Liver (tissue), 9 donors: Measurements from ENCODE around the gene HNRNPC. TPM values are rescaled to one million over a fixed set of nuclear protein-coding genes. Genes with fewer than 3 reads are reported as not detected.
"Not testable (repeated sequence)": the region's sequence is repeated elsewhere in the genome, so short reads cannot be mapped to it uniquely, and the experiment has no call there.

Experiments
- DNase-seq: peaks from one replicate; pipeline ENCODE4 v3.0.0-alpha.2; 2017; ENCODE audit warnings: low spot score
- H3K27ac ChIP-seq, 2 donors: one replicate each; pipeline ENCODE4 v1.7.0; 2013; ENCODE audit warnings: inconsistent platforms in 2 of 2, low read length in 2 of 2, control low read depth in 1 of 2, low read depth in 1 of 2, mild to moderate bottlenecking in 1 of 2
- H3K27me3 ChIP-seq, 4 donors: one replicate each; pipeline versions ENCODE4 v1.6.1 to v1.7.0; 2013; ENCODE audit warnings: low read length in 3 of 4, inconsistent platforms in 1 of 4, mild to moderate bottlenecking in 1 of 4, moderate library complexity in 1 of 4; ENCODE audit not compliant: control insufficient read depth in 4 of 4, insufficient read depth in 4 of 4
- H3K36me3 ChIP-seq, 4 donors: one replicate each; pipeline versions ENCODE4 v1.6.1 to v1.7.0; 2013; ENCODE audit warnings: low read length in 3 of 4, mild to moderate bottlenecking in 3 of 4, low read depth in 1 of 4, moderate library complexity in 1 of 4; ENCODE audit not compliant: control insufficient read depth in 4 of 4, insufficient read depth in 3 of 4
- H3K4me1 ChIP-seq, 4 donors: one replicate each; pipeline versions ENCODE4 v1.6.1 to v1.7.0; 2013; ENCODE audit warnings: low read length in 3 of 4, mild to moderate bottlenecking in 3 of 4, moderate library complexity in 1 of 4; ENCODE audit not compliant: control insufficient read depth in 4 of 4, insufficient read depth in 4 of 4
- H3K4me3 ChIP-seq, 3 donors: one replicate each; pipeline versions ENCODE4 v1.6.1 to v1.7.0; 2013; ENCODE audit warnings: low read length in 3 of 3, control low read depth in 1 of 3, low read depth in 1 of 3, mild to moderate bottlenecking in 1 of 3
- H3K9ac ChIP-seq, 2 donors: one replicate each; pipeline ENCODE4 v1.7.0; 2013; ENCODE audit warnings: low read length in 2 of 2, mild to moderate bottlenecking in 2 of 2, moderate library complexity in 2 of 2, control low read depth in 1 of 2, low read depth in 1 of 2
- H3K9me3 ChIP-seq, 4 donors: one replicate each; pipeline versions ENCODE4 v1.6.1 to v1.7.0; 2013; ENCODE audit warnings: low read length in 3 of 4; ENCODE audit not compliant: control insufficient read depth in 4 of 4
- EGR1 ChIP-seq, 2 donors: IDR thresholded peaks; 2 replicates each; pipeline ENCODE4 v1.6.1; 2016 to 2018; ENCODE audit warnings: antibody characterized with exemption in 2 of 2, low read depth in 2 of 2
- FOXA1 ChIP-seq: IDR thresholded peaks from 2 replicates; pipeline ENCODE4 v1.6.1; 2016; ENCODE audit warnings: antibody characterized with exemption
- JUND ChIP-seq, 2 donors: IDR thresholded peaks; 2 replicates each; pipeline ENCODE4 v1.6.1; 2016; ENCODE audit warnings: antibody characterized with exemption in 2 of 2
- MAX ChIP-seq: IDR thresholded peaks from 2 replicates; pipeline ENCODE4 v1.6.1; 2016; ENCODE audit warnings: antibody characterized with exemption
- NR2F2 ChIP-seq: IDR thresholded peaks from 2 replicates; pipeline ENCODE4 v1.6.1; 2016; ENCODE audit warnings: antibody characterized with exemption
- RAD21 ChIP-seq, 2 donors: IDR thresholded peaks; 2 replicates each; pipeline ENCODE4 v1.6.1; 2016; ENCODE audit warnings: antibody characterized with exemption in 2 of 2, mild to moderate bottlenecking in 2 of 2
- RXRA ChIP-seq, 2 donors: IDR thresholded peaks; 2 replicates each; pipeline ENCODE4 v1.6.1; 2017 to 2018; ENCODE audit warnings: antibody characterized with exemption in 2 of 2, mild to moderate bottlenecking in 1 of 2
- SP1 ChIP-seq: IDR thresholded peaks from 2 replicates; pipeline ENCODE4 v1.6.1; 2018; ENCODE audit warnings: antibody characterized with exemption, mild to moderate bottlenecking
- TAF1 ChIP-seq: conservative IDR thresholded peaks from 2 replicates; pipeline ENCODE4 v1.6.1; 2016; ENCODE audit warnings: antibody characterized with exemption, mild to moderate bottlenecking
- YY1 ChIP-seq: IDR thresholded peaks from 2 replicates; pipeline ENCODE4 v1.6.1; 2016; ENCODE audit warnings: antibody characterized with exemption, mild to moderate bottlenecking
- WGBS: extraction: QIAGEN DNeasy Blood & Tissue Kit; methylation state at CpG from one replicate; pipeline ENCODE4 v1.1.7; 2013; 5-methylcytosine and 5-hydroxymethylcytosine counted together
- polyA plus RNA-seq, 2 donors: library from polyadenylated mRNA; stranded (reverse) in 1 of 2; unstranded in 1 of 2; fragments of 200-250 nt in 1 of 2; fragments of >200 nt in 1 of 2; fragmentation: Nextera tagmentation in 1 of 2; extraction: Ambion mirVana in 1 of 2; gene quantifications; one replicate each; pipeline versions ENCODE4 v1.2.1 to v1.2.3, GENCODE V29; 2013 to 2015
- total RNA-seq, 2 donors: library from RNA; depleted of rRNA; stranded (reverse); fragments of >200 nt; gene quantifications; one replicate each; pipeline ENCODE4 v1.2.3, GENCODE V29; 2014
- TF ChIP-seq, protein P1 (sequence below): IDR thresholded peaks from 2 replicates; pipeline ENCODE4 v1.6.1; 2016; ENCODE audit warnings: antibody characterized with exemption
- TF ChIP-seq, protein P2 (sequence below): fragments of 150-350 bp; IDR thresholded peaks from 2 replicates; pipeline ENCODE4 v1.5.1; 2017; ENCODE audit warnings: improper control_type of control experiment, low read depth, low read length; ENCODE audit not compliant: missing input control
- donor health status: healthy.
- donor health status: healthy.
- donor health status: healthy.
- donor health status: healthy.
- donor health status: healthy.

The HNRNPC gene
- total and polyA plus RNA-seq, 4 donors: 119 to 384 (median 270) TPM

DNA sequence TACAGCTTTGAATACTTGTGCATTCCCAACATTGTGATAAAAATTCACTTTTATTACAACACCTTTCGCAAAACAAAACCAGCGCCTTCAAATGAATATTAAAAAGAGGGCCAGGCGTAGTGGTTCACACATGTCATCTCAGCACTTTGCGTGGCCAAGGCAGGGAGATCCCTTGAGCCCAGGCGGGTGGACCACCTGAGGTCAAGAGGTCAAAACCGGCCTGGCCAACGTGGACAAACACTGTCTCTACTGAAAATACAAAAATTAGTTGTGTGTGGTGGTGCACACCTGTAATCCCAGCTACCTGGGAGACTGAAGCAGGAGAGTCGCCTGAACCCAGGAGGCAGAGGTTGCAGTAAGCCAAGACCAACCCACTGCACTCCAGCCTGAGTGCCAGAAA is 42.8 kb downstream of the HNRNPC start:
- Histone ChIP-seq H3K9me3 (no peaks in the 10 kb centered on the region), H3K4me1 (peaks cover 0 to 5% (median 1%) of the 10 kb centered on the region in 4 donors), H3K27me3 (no peaks in the 10 kb centered on the region), H3K36me3 (peaks cover 21 to 84% (median 72%) of the 10 kb centered on the region in 4 donors), H3K4me3 (no peak overlapping the region), H3K9ac (no peak overlapping the region), H3K27ac (no peak overlapping the region)
- DNase-seq: no peak
- TF ChIP-seq JUND (IDR thresholded peaks at IDR 0.05): no peak
- TF ChIP-seq RXRA (IDR thresholded peaks at IDR 0.05): no peak
- TF ChIP-seq EGR1 (IDR thresholded peaks at IDR 0.05; ENCODE audit: low read depth in 2 of 2): no peak
- TF ChIP-seq YY1: no peak
- TF ChIP-seq FOXA1: no peak
- no peak for TF ChIP-seq RAD21 (IDR thresholded peaks at IDR 0.05)
- TF ChIP-seq, protein P1, sequence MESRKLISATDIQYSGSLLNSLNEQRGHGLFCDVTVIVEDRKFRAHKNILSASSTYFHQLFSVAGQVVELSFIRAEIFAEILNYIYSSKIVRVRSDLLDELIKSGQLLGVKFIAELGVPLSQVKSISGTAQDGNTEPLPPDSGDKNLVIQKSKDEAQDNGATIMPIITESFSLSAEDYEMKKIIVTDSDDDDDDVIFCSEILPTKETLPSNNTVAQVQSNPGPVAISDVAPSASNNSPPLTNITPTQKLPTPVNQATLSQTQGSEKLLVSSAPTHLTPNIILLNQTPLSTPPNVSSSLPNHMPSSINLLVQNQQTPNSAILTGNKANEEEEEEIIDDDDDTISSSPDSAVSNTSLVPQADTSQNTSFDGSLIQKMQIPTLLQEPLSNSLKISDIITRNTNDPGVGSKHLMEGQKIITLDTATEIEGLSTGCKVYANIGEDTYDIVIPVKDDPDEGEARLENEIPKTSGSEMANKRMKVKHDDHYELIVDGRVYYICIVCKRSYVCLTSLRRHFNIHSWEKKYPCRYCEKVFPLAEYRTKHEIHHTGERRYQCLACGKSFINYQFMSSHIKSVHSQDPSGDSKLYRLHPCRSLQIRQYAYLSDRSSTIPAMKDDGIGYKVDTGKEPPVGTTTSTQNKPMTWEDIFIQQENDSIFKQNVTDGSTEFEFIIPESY: no peak
- 86% methylated on average over 8 of the region's 8 CpGs for WGBS

DNA sequence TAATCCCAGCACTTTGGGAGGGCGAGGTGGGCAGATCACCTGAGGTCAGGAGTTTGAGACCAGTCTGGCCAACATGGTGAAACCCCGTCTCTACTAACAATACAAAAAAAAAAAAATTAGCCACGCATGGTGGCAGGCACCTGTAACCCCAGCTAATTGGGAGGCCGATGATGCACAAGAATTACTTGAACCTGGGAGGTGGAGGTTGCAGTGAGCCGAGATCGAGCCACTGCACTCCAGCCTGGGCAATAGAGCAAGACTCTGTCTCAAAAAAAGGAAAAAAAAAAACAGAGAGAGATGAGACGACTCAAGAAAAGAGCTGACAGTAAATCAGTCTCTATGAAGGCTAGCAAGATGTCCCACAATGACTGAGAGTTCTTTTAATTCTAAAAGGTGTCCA is 44.1 kb downstream of the HNRNPC start:
- H3K4me1 ChIP-seq, H3K27ac ChIP-seq, H3K4me3 ChIP-seq, H3K27me3 ChIP-seq, H3K9me3 ChIP-seq, DNase-seq, H3K9ac ChIP-seq: not testable (repeated sequence)
- peaks cover 23 to 79% (median 73%) of the 10 kb centered on the region in 4 donors for H3K36me3 ChIP-seq
- 96% methylated on average over 7 of the region's 7 CpGs for WGBS

GRCh38 chr14:21220874-21221477 is 48.3 kb downstream of the HNRNPC start:
- Histone ChIP-seq H3K9ac (no peak overlapping the region), H3K27ac (no peak overlapping the region), H3K36me3 (peaks cover 18 to 76% (median 61%) of the 10 kb centered on the region in 4 donors), H3K9me3 (no peaks in the 10 kb centered on the region), H3K4me3 (no peak overlapping the region), H3K4me1 (peaks cover 0 to 4% (median under 1%) of the 10 kb centered on the region in 4 donors), H3K27me3 (no peaks in the 10 kb centered on the region)
- no peak for TF ChIP-seq MAX
- TF ChIP-seq, protein P2, sequence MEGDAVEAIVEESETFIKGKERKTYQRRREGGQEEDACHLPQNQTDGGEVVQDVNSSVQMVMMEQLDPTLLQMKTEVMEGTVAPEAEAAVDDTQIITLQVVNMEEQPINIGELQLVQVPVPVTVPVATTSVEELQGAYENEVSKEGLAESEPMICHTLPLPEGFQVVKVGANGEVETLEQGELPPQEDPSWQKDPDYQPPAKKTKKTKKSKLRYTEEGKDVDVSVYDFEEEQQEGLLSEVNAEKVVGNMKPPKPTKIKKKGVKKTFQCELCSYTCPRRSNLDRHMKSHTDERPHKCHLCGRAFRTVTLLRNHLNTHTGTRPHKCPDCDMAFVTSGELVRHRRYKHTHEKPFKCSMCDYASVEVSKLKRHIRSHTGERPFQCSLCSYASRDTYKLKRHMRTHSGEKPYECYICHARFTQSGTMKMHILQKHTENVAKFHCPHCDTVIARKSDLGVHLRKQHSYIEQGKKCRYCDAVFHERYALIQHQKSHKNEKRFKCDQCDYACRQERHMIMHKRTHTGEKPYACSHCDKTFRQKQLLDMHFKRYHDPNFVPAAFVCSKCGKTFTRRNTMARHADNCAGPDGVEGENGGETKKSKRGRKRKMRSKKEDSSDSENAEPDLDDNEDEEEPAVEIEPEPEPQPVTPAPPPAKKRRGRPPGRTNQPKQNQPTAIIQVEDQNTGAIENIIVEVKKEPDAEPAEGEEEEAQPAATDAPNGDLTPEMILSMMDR: no peak
- TF ChIP-seq FOXA1: no peak
- TF ChIP-seq RXRA (IDR thresholded peaks at IDR 0.05): no peak
- no peak for TF ChIP-seq TAF1
- TF ChIP-seq, protein P1: no peak
- no peak for TF ChIP-seq NR2F2
- no peak for TF ChIP-seq EGR1 (IDR thresholded peaks at IDR 0.05; ENCODE audit: low read depth in 2 of 2)
- no peak for TF ChIP-seq SP1
- DNase-seq: no peak
- WGBS: 90% methylated on average over 9 of the region's 9 CpGs
